Stimulated activated naive CD8-positive, alpha-beta T cell treated with anti-CD3 and anti-CD28 coated beads, Interleukin-15, Interleukin-2, amounts not matched to agents 100 ng/mL and 50 ng/mL, for 24 hours (primary cell): ENCODE data around the gene RMDN3.
A peak's percentile ranks its signal among the peaks of the same experiment; 100 is the strongest.

Experiments
- H3K27ac Mint-ChIP-seq: one replicate; pipeline ENCODE4 v1.8.0; 2021; ENCODE audit warnings: mild to moderate bottlenecking, mixed read lengths
- H3K27me3 Mint-ChIP-seq: one replicate; pipeline ENCODE4 v1.8.0; 2021; ENCODE audit warnings: mixed read lengths
- H3K36me3 Mint-ChIP-seq: one replicate; pipeline ENCODE4 v1.8.0; 2021; ENCODE audit warnings: low read depth, mixed read lengths
- H3K4me1 Mint-ChIP-seq: one replicate; pipeline ENCODE4 v1.8.0; 2021; ENCODE audit warnings: low read depth, mixed read lengths
- H3K4me3 Mint-ChIP-seq: one replicate; pipeline ENCODE4 v1.8.0; 2021; ENCODE audit warnings: mild to moderate bottlenecking, mixed read lengths
- H3K9me3 Mint-ChIP-seq: one replicate; pipeline ENCODE4 v1.8.0; 2021; ENCODE audit warnings: mixed read lengths

RMDN3 gene, protein sequence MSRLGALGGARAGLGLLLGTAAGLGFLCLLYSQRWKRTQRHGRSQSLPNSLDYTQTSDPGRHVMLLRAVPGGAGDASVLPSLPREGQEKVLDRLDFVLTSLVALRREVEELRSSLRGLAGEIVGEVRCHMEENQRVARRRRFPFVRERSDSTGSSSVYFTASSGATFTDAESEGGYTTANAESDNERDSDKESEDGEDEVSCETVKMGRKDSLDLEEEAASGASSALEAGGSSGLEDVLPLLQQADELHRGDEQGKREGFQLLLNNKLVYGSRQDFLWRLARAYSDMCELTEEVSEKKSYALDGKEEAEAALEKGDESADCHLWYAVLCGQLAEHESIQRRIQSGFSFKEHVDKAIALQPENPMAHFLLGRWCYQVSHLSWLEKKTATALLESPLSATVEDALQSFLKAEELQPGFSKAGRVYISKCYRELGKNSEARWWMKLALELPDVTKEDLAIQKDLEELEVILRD

DNA sequence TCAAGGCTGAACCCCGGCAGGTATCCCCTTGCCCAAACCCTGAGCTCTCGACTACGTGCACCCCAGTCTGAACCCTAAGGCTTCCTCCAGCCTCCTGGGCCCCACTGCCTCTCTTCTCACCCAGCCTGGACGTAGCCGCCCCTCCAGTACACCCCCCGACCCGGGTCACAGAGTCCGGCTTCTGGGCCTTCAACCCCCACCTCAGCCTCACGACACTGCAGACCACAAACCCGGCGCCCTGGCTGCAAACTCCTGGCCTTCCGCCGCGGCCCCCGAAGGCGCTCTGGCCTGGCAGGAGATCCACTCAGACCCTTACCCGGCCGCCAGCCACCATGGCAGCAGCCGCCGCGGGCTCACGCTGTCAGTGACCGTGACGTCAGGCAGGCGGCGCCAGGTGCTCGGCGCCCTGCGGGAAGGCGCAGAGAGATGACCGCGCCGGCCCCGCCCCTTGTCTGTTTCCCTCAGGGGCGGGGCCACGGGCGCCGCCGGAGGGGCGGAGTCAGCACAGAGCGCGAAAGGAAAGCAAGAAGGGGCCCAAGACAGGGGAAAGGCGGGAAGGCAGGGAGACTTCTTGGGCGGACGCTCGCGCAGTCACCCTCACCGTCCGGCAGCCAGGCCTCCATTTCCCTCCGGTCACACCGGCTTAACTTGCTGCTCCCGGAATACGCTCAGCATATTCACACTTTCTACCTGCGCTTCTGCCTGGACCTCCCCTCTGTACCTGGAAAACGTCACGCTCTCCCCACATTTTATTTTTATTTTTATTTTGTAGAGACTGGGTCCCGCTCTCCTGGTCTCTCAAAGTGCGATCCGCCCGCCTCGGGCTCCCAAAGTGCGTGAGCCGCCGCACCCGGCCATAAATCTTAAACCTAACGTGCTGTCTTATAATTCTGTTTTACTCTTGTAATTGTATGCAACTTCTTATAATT is at the start of gene RMDN3:
TSS of gene RMDN3 (minus strand) at position 372 of the 929 bp plus-strand sequence. CDS start 471 bp downstream, outside the sequence.
- peaks cover 23% of the 10 kb centered on the region for H3K36me3 Mint-ChIP-seq
- no peaks in the 10 kb centered on the region for H3K9me3 Mint-ChIP-seq
- H3K27me3 Mint-ChIP-seq = no peaks in the 10 kb centered on the region
- H3K4me3 Mint-ChIP-seq = peak within 1 kb of the TSS; percentile 89
- peak within 1 kb of the TSS; percentile 97 for H3K27ac Mint-ChIP-seq
- H3K4me1 Mint-ChIP-seq = peaks cover 33% of the 10 kb centered on the region

DNA sequence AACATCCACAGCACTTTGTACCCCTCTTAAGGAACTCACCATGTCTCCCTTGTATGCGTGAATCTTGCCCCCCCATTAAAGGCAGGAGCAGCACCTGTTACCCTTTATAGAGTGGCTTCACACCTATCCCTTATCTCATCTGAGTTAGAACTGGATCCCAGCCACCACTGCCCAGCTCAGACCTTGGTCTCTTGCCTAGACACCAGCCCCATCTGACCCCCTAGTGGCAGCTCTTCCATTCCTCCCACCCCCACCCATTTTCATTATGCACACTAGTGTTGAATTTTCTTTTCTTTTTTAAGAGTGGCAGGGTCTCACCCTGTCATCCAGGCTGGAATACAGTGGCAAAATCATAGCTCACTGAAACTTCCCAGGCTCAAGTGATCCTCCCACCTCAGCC is 48.6 kb upstream of the RMDN3 start:
- peaks cover 26% of the 10 kb centered on the region for H3K36me3 Mint-ChIP-seq
- no peak overlapping the region for H3K27ac Mint-ChIP-seq
- no peaks in the 10 kb centered on the region for H3K27me3 Mint-ChIP-seq
- H3K9me3 Mint-ChIP-seq = no peaks in the 10 kb centered on the region
- no peak overlapping the region for H3K4me3 Mint-ChIP-seq
- H3K4me1 Mint-ChIP-seq = peaks cover 25% of the 10 kb centered on the region

DNA sequence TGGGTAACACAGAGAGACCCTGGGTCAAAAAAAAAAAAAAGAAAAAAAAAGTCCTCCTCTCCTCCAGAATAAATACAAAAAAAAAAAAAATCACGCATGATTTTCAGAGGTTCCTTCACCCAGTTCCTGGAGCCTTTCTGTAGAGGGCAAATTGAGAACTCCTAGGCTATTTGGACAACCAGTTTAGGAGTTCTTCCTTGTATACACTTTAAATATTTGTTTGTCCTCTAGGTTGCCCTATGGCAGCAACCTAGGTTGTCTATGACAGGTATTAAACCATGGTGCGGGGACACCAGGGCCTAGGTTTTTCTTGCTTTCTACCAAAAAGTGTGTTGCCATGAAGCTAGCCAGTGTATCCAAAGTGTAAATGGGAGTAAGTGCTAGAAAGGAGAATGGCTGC is 48.0 kb upstream of the RMDN3 start:
- Mint-ChIP-seq H3K4me3 (no peak overlapping the region), H3K27me3 (no peaks in the 10 kb centered on the region), H3K9me3 (no peaks in the 10 kb centered on the region), H3K36me3 (peaks cover 26% of the 10 kb centered on the region), H3K27ac (no peak overlapping the region), H3K4me1 (peaks cover 25% of the 10 kb centered on the region)

DNA sequence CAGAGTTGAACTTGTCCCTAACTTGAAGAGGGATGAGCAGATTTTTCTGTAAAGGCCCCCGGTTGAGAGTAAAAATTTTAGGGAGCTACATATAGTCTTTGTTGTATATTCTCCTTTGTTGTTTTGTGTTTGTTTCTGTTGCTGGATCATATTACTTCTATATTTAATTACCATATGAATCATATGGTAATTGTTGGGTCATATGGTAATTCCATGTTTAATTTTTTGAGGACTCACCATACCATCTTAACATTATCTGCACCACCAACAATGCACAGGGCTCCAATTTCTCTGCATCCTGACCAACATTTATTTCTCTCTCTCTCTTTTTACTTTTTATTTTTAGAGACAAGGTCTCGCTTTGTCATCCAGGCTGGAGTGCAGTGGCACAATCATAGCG is 44.5 kb upstream of the RMDN3 start:
- Mint-ChIP-seq H3K9me3 (no peaks in the 10 kb centered on the region), H3K4me1 (peaks cover 32% of the 10 kb centered on the region), H3K4me3 (no peak overlapping the region), H3K36me3 (peaks cover 31% of the 10 kb centered on the region), H3K27me3 (no peaks in the 10 kb centered on the region), H3K27ac (no peak overlapping the region)

DNA sequence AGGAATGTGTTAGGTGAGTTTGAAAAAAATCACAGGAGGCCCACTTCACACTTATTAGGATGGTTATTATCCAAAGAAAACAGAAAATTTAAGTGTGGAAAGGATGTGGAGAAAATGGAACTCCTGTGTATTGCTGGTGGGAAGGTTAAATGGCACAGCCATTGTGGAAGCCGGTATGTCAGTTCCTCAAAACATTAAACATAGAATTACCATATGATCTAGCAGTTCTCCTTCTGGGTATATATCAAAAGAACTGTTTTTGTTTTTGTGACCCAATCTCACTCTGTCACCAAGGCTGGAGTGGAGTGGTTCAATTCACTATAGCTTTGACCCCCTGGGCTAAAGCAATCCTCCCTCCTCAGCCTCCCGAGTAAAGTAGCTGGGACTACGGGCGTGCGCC is 41.5 kb upstream of the RMDN3 start:
- peaks cover 44% of the 10 kb centered on the region for H3K36me3 Mint-ChIP-seq
- no peaks in the 10 kb centered on the region for H3K9me3 Mint-ChIP-seq
- H3K4me3 Mint-ChIP-seq = no peak overlapping the region
- H3K4me1 Mint-ChIP-seq = peaks cover 39% of the 10 kb centered on the region
- H3K27ac Mint-ChIP-seq = no peak overlapping the region
- H3K27me3 Mint-ChIP-seq = no peaks in the 10 kb centered on the region

DNA sequence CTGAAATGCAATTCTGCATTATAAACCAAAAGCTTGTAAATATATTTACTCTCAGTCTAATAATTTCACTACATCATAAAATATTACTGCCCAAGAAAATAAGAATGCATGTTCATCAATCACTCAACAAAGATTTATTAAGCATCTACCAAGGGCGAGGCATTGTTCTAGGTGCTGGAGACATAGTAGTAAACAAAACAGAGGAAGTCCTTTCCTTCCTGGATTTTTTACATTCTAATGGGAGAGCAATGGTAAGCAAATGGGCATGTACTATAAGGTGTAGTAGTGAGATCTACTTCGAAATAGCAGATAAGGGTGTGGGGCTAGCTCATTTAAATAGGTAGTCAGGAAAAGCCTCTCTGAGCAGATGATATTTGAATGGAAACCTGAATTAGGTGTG is 41.0 kb upstream of the RMDN3 start:
- peaks cover 39% of the 10 kb centered on the region for H3K4me1 Mint-ChIP-seq
- no peaks in the 10 kb centered on the region for H3K9me3 Mint-ChIP-seq
- no peaks in the 10 kb centered on the region for H3K27me3 Mint-ChIP-seq
- H3K4me3 Mint-ChIP-seq = no peak overlapping the region
- H3K36me3 Mint-ChIP-seq = peaks cover 41% of the 10 kb centered on the region
- H3K27ac Mint-ChIP-seq = no peak overlapping the region

DNA sequence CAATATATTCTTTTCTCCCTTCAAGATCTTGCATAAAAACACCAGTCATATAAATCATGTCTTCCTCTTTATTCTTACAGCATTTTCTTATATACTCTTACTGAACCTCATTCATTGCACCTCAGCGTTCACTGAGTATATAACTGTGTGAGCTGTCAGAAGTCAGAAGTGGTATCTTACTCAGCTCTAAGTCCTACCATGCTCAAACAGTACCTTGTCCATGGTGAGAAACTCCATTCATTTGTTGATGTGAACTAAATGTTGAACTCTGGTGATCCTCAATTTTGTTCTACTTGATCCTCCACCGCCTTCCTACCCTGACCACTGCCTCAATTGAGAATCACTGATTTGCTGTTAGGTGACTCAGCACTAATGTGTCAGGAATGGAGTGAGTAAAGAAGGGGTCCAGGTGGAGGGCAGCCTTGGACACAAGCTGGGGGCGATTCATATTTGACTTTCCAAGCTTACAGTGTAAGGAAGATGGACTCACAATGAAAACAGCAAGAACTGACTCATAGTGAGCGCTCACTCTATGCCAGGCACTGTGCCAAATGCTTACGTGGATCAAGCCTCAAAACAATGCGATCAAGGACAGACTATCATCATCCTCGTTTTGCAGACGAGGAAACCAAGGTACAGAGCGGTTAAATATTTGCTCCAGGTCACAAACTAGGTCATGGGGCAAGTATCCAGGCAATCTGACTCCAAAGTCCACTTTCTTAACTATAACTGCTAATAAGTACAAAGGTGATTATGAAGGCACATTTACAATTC is 38.3 kb upstream of the RMDN3 start:
- Mint-ChIP-seq H3K9me3 (no peaks in the 10 kb centered on the region), H3K27ac (peak overlapping the region; percentile 7), H3K4me1 (peaks cover 37% of the 10 kb centered on the region), H3K36me3 (peaks cover 26% of the 10 kb centered on the region), H3K27me3 (no peaks in the 10 kb centered on the region), H3K4me3 (no peak overlapping the region)

DNA sequence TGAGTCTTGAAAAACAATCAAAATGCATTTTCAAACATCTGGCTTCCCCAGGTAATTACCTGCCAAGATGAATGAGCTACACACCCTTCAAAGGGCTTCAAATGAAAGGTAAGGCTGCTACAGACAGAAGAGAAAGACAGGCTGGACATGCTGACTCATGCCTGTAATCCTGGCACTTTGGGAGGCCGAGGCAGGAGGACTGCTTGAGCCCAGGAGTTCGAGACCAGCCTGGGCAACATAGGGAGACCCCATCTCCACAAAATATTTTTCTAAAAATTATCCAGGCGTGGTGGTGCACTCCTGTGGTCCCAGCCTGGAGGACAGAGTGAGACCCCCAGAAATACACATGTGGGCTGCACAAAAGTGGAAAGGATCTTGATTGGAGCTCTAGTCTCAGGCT is 37.3 kb upstream of the RMDN3 start:
- Mint-ChIP-seq H3K27me3 (no peaks in the 10 kb centered on the region), H3K36me3 (peaks cover 26% of the 10 kb centered on the region), H3K27ac (no peak overlapping the region), H3K4me1 (peaks cover 38% of the 10 kb centered on the region), H3K4me3 (no peak overlapping the region), H3K9me3 (no peaks in the 10 kb centered on the region)

DNA sequence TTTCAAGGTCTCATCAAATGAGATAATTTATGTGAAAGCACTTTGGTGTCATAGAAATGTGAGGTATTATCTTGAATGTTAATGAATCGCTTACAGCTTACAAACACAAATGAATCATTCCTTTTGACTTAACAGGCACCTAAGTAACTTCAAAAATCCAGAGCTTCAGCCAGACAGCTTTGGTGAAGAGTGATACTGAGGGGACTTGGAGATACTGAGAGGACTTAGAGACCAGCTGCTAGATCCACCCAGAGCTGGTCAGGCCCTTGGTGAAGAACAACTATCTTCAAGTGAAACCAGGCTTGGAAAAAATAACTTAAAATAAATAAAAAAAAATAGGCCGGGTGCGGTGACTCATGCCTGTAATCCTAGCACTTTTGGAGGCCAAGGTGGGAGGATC is 35.7 kb upstream of the RMDN3 start:
- Mint-ChIP-seq H3K36me3 (peaks cover 18% of the 10 kb centered on the region), H3K4me3 (no peak overlapping the region), H3K9me3 (no peaks in the 10 kb centered on the region), H3K27me3 (no peaks in the 10 kb centered on the region), H3K4me1 (peaks cover 44% of the 10 kb centered on the region), H3K27ac (no peak overlapping the region)

DNA sequence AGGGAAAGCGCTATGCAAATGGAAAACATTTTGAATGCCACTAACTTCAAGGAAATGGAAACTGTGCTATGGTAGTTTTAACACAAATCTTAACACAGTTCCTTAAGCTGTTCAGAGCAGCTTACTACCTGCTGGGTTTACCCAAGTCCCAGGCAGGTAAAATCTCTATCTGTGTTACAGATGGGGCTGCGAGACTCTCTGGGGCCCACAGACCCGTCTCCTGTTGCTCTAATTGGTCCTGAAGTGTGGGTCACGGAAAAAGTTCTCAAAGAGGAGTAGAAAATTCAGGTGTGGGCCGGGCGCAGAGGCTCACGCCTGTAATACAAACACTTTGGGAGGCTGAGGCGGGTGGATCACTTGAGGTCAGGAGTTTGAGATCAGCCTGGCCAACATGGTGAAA is 34.9 kb upstream of the RMDN3 start:
- Mint-ChIP-seq H3K27me3 (no peaks in the 10 kb centered on the region), H3K4me3 (no peak overlapping the region), H3K4me1 (peaks cover 40% of the 10 kb centered on the region), H3K9me3 (no peaks in the 10 kb centered on the region), H3K27ac (no peak overlapping the region), H3K36me3 (peaks cover 18% of the 10 kb centered on the region)

DNA sequence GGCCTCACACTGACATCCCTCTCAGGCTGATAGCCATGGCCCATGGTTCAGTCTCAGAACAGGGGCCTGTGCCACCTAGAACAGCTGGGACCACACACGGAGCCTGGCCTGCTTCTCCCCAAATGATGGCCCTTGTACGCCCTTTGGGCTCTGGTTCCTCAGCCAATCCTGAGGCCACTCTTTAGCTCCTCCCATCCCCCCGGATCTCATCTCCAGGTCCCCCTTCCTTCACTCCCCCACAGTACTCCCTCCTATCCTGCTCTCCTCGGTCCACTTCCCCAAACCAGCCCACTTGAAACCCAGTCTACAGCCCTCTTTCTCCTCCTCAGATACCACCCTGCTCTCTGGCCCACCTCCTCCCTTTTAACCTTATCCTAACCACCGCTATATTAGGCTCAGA is 34.1 kb upstream of the RMDN3 start:
- H3K4me3 Mint-ChIP-seq = no peak overlapping the region
- peaks cover 39% of the 10 kb centered on the region for H3K4me1 Mint-ChIP-seq
- H3K9me3 Mint-ChIP-seq = no peaks in the 10 kb centered on the region
- no peaks in the 10 kb centered on the region for H3K27me3 Mint-ChIP-seq
- peaks cover 18% of the 10 kb centered on the region for H3K36me3 Mint-ChIP-seq
- peak overlapping the region; percentile 4 for H3K27ac Mint-ChIP-seq

DNA sequence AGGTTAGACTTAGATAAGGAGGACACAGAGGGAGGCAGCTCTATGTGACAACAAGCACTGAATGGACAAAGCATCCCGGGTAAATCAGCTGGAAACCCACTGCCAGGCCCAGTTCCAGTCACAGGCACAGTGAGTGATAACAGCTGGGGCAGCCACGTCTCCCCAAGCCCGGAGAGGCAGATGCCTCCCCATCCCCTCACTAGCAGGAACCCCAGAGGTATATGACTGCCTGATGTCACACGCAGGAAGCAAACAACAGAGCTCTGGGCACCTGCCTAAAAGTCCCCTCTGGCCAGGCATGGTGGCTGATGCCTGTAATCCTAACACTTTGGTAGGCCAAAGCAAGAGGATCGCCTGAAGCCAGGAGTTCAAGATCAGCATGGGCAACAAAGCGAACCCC is 32.9 kb upstream of the RMDN3 start:
- H3K27ac Mint-ChIP-seq = peak overlapping the region; percentile 36
- peaks cover 9% of the 10 kb centered on the region for H3K36me3 Mint-ChIP-seq
- H3K27me3 Mint-ChIP-seq = no peaks in the 10 kb centered on the region
- no peaks in the 10 kb centered on the region for H3K9me3 Mint-ChIP-seq
- H3K4me3 Mint-ChIP-seq = no peak overlapping the region
- peaks cover 29% of the 10 kb centered on the region for H3K4me1 Mint-ChIP-seq

DNA sequence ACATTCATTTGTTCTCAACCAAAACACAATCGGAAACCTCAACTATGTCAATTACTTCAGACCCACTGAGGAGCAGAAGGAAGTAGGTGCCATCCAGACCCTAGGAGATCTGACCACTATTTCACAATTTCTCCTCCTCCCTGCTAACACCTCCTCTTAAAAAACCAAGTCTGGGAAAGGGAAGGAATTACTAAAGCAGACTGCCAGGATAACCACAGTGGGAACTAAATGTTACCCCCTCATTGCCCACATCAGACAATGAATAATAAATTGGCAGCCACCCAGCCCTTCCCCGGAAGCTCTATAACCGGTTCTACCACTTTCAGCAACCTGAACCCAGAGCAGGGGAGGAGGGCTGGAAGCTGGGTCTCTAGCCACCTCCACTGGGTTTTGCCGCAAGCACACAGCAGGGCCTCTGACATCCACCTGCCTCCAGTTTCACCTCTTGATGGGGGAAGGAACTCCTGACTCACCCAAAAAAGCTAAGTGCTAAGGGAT is 32.3 kb upstream of the RMDN3 start:
- H3K27me3 Mint-ChIP-seq = no peaks in the 10 kb centered on the region
- no peak overlapping the region for H3K4me3 Mint-ChIP-seq
- peaks cover 29% of the 10 kb centered on the region for H3K4me1 Mint-ChIP-seq
- H3K9me3 Mint-ChIP-seq = no peaks in the 10 kb centered on the region
- H3K27ac Mint-ChIP-seq = peak overlapping the region; percentile 36
- H3K36me3 Mint-ChIP-seq = peaks cover 10% of the 10 kb centered on the region

DNA sequence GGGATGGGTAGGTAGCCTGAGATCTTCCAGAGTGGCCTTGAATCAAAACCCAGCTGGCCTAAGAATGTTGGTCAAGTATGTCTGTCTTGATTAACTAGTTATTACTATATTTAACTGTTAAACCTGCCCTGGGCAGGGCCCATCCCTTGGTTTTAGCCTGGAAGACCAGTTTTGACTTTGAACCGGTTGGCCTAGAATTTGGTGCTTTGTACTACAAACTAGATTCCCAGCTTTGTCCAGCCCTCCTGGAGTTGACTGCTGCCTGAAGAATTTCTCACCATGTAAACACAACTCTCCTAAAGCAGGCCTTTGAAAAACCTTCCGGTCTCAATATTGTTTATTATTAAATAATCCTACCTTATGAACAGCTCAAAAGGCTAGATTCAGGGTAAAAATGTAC is 30.8 kb upstream of the RMDN3 start:
- no peak overlapping the region for H3K4me3 Mint-ChIP-seq
- no peaks in the 10 kb centered on the region for H3K9me3 Mint-ChIP-seq
- peaks cover 3% of the 10 kb centered on the region for H3K36me3 Mint-ChIP-seq
- no peaks in the 10 kb centered on the region for H3K27me3 Mint-ChIP-seq
- H3K27ac Mint-ChIP-seq = no peak overlapping the region
- peaks cover 29% of the 10 kb centered on the region for H3K4me1 Mint-ChIP-seq
